ENCODE measurements around the gene HOXA7.

HOXA7 gene

GRCh38 chr7:27146491-27147198 lies 9.8 kb downstream of the HOXA7 start (continued):
- TF ChIP-seq IKZF3 (tag by site-specific recombination; IDR thresholded peaks at IDR 0.05), result peak; percentile 69; the same call in 1 of the 2 replicates
- no peak for TF ChIP-seq EGR2 (tag by site-specific recombination; IDR thresholded peaks at IDR 0.05; ENCODE audit: low read depth)
- no peak for TF ChIP-seq ZNF785 (tag by site-specific recombination; IDR thresholded peaks at IDR 0.05)
- TF ChIP-seq ZNF341 (tag by site-specific recombination; IDR thresholded peaks at IDR 0.05; ENCODE audit: low read depth), result peak; percentile 64
- 0 out of 2 replicates have a peak, but pooled peaks have one; percentile 4 for TF ChIP-seq ZSCAN30 (tag by site-specific recombination; IDR thresholded peaks at IDR 0.05)
- peak; percentile 76 for TF ChIP-seq WT1 (tag by site-specific recombination; IDR thresholded peaks at IDR 0.05)
- no peak for TF ChIP-seq TCF7L2 (IDR thresholded peaks at IDR 0.05; ENCODE audit: borderline replicate concordance, low read depth, low read length)
- peak; percentile 43; the same call in 1 of the 2 replicates for TF ChIP-seq GLIS2 (tag by site-specific recombination; IDR thresholded peaks at IDR 0.05)
- no peak for TF ChIP-seq ZNF776 (tag by site-specific recombination; IDR thresholded peaks at IDR 0.05; ENCODE audit: borderline replicate concordance)

- no peaks in the 10 kb centered on the region for H3K9me3 ChIP-seq (ENCODE audit: control insufficient read depth, insufficient read depth, low read depth, low read length)
- peaks cover 16% of the 10 kb centered on the region for H3K4me1 ChIP-seq (ENCODE audit: control insufficient read depth, insufficient read depth, low read length)
- peak overlapping the region; percentile 99 for H3K27ac ChIP-seq (ENCODE audit: extremely low read depth, low read depth, low read length)
- no peak overlapping the region for H3K4me3 ChIP-seq (ENCODE audit: low read depth, low read length)
- H3K36me3 ChIP-seq (ENCODE audit: control insufficient read depth in 2 of 2, insufficient read depth in 1 of 2, low read length in 2 of 2), result peaks cover 0 to 70% of the 10 kb centered on the region in 2 experiments; a peak in 2 of 3 replicates
- ChIA-PET POLR2A (interaction anchor here (1.6 kb wide), 1 partner anchor 24 kb away, joined by 3 read pairs; no protein-coding TSS in a partner anchor), CTCF (interaction anchor here (0.5 to 4.1 kb wide), 6 partner anchors 292 to 1146 kb away, joined by 3 to 34 read pairs (median 4); no protein-coding TSS in a partner anchor)
- TF ChIP-seq EGR2 (tag by site-specific recombination; IDR thresholded peaks at IDR 0.05; ENCODE audit: low read depth) (peak; percentile 54; the same call in 1 of the 2 replicates), ZNF341 (tag by site-specific recombination; IDR thresholded peaks at IDR 0.05; ENCODE audit: low read depth) (no peak), ZSCAN4 (tag by site-specific recombination; IDR thresholded peaks at IDR 0.05) (peak; percentile 89), ZBTB8A (tag by site-specific recombination; IDR thresholded peaks at IDR 0.05) (0 out of 2 replicates have a peak, but pooled peaks have one; percentile 33), ZBTB17 (tag by site-specific recombination; IDR thresholded peaks at IDR 0.05) (peak; percentile 0; the same call in 1 of the 2 replicates), ZNF37A (tag by site-specific recombination; IDR thresholded peaks at IDR 0.05) (no peak), ZBTB11 (tag by site-specific recombination; conservative IDR thresholded peaks at IDR 0.05; ENCODE audit: low read depth) (no peak), OSR2 (tag by site-specific recombination; IDR thresholded peaks at IDR 0.05) (peak; percentile 22; the same call in 1 of the 2 replicates), ZNF202 (tag by site-specific recombination; IDR thresholded peaks at IDR 0.05; ENCODE audit: borderline replicate concordance) (no peak), SP7 (tag by site-specific recombination; IDR thresholded peaks at IDR 0.05) (0 out of 2 replicates have a peak, but pooled peaks have one; percentile 18), ZNF18 (tag by site-specific recombination; IDR thresholded peaks at IDR 0.05) (0 out of 2 replicates have a peak, but pooled peaks have one; percentile 27), ZFP69B (tag by site-specific recombination; IDR thresholded peaks at IDR 0.05) (peak; percentile 32; the same call in 1 of the 2 replicates), ZFHX2 (tag by site-specific recombination; conservative IDR thresholded peaks at IDR 0.05) (peak; percentile 62), PRDM6 (tag by site-specific recombination; IDR thresholded peaks at IDR 0.05) (0 out of 2 replicates have a peak, but pooled peaks have one; percentile 12), ZNF585B (tag by site-specific recombination; IDR thresholded peaks at IDR 0.05) (no peak), PRDM1 (tag by site-specific recombination; IDR thresholded peaks at IDR 0.05) (no peak), SP2 (tag by site-specific recombination; IDR thresholded peaks at IDR 0.05) (peak; percentile 39), REPIN1 (tag by site-specific recombination; IDR thresholded peaks at IDR 0.05; ENCODE audit: low read depth) (no peak)
Observed at GRCh38 chr7:27145914-27146412, 10.5 kb downstream of the HOXA7 start.
